Fibroblast of skin of right quadriceps (primary cell): ENCODE measurements around the gene CASK.
"Not testable (repeated sequence)": the region's sequence is repeated elsewhere in the genome, so short reads cannot be mapped to it uniquely, and the experiment has no call there.

Source experiments
- DNase-seq: peaks from one replicate; pipeline ENCODE4 v3.0.0-alpha.2; 2013

CASK gene

GRCh38 chrX:41543668-41544067 lies 379.7 kb downstream of the CASK start:
- DNase-seq, result no peak

- no peak for DNase-seq
Measured at GRCh38 chrX:41543025-41543424, 380.3 kb downstream of the CASK start.

- no peak for DNase-seq
Measured at GRCh38 chrX:41542536-41542935, 380.8 kb downstream of the CASK start.

- DNase-seq, result peak; percentile 22
Measured at GRCh38 chrX:41542135-41542534, 381.2 kb downstream of the CASK start.

- DNase-seq, result no peak
Measured at GRCh38 chrX:41541386-41541785, 382.0 kb downstream of the CASK start.

- DNase-seq, result no peak
Measured at GRCh38 chrX:41538707-41539106, 384.6 kb downstream of the CASK start.

- DNase-seq, result no peak
Measured at GRCh38 chrX:41530085-41530484, 393.3 kb downstream of the CASK start.

GRCh38 chrX:41529221-41529620 lies 394.1 kb downstream of the CASK start:
- DNase-seq, result no peak

- no peak for DNase-seq
Measured at GRCh38 chrX:41528784-41529183, 394.6 kb downstream of the CASK start.

GRCh38 chrX:41526925-41527324 lies 396.4 kb downstream of the CASK start:
- peak; percentile 61 for DNase-seq

GRCh38 chrX:41526271-41526670 lies 397.1 kb downstream of the CASK start:
- no peak for DNase-seq

GRCh38 chrX:41522671-41523070 lies 400.7 kb downstream of the CASK start:
- no peak for DNase-seq

- no peak for DNase-seq
Measured at GRCh38 chrX:41522081-41522480, 401.3 kb downstream of the CASK start.

- DNase-seq, result peak; percentile 1
Measured at GRCh38 chrX:41519468-41519867, 403.9 kb downstream of the CASK start.

- DNase-seq, result peak; percentile 3
Measured at GRCh38 chrX:41518841-41519220, 404.5 kb downstream of the CASK start.

GRCh38 chrX:41518127-41518840 lies 405.1 kb downstream of the CASK start:
- DNase-seq, result no peak

GRCh38 chrX:41516999-41517765 lies 406.2 kb downstream of the CASK start:
- DNase-seq, result no peak

GRCh38 chrX:41516456-41516855 lies 406.9 kb downstream of the CASK start:
- no peak for DNase-seq

- no peak for DNase-seq
Measured at GRCh38 chrX:41515376-41515775, 408.0 kb downstream of the CASK start.

- no peak for DNase-seq
Measured at GRCh38 chrX:41514179-41514578, 409.2 kb downstream of the CASK start.

GRCh38 chrX:41512853-41513252 lies 410.5 kb downstream of the CASK start:
- not testable (repeated sequence) for DNase-seq

GRCh38 chrX:41512394-41512793 lies 411.0 kb downstream of the CASK start:
- DNase-seq, result no peak

- no peak for DNase-seq
Measured at GRCh38 chrX:41507919-41508318, 415.4 kb downstream of the CASK start.

GRCh38 chrX:41502004-41502403 lies 421.4 kb downstream of the CASK start:
- DNase-seq, result no peak

GRCh38 chrX:41499984-41500383 lies 423.4 kb downstream of the CASK start:
- no peak for DNase-seq
